GM12801 (cell line): Measurements from ENCODE around the gene CLRN1.

Experiments
- TF ChIP-seq, protein P1 (sequence below): IDR thresholded peaks from one replicate; pipeline ENCODE4 v1.5.1; 2011; ENCODE audit warnings: control low read depth; ENCODE audit not compliant: insufficient read length; ENCODE audit errors: extremely low read depth

The CLRN1 gene

GRCh38 chr3:150975086-150975991 lies 2.8 kb upstream of the CLRN1 start:
- TF ChIP-seq, protein P1, sequence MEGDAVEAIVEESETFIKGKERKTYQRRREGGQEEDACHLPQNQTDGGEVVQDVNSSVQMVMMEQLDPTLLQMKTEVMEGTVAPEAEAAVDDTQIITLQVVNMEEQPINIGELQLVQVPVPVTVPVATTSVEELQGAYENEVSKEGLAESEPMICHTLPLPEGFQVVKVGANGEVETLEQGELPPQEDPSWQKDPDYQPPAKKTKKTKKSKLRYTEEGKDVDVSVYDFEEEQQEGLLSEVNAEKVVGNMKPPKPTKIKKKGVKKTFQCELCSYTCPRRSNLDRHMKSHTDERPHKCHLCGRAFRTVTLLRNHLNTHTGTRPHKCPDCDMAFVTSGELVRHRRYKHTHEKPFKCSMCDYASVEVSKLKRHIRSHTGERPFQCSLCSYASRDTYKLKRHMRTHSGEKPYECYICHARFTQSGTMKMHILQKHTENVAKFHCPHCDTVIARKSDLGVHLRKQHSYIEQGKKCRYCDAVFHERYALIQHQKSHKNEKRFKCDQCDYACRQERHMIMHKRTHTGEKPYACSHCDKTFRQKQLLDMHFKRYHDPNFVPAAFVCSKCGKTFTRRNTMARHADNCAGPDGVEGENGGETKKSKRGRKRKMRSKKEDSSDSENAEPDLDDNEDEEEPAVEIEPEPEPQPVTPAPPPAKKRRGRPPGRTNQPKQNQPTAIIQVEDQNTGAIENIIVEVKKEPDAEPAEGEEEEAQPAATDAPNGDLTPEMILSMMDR: no peak

- TF ChIP-seq, protein P1: no peak
Observed at GRCh38 chr3:150970665-150971324, 1.7 kb downstream of the CLRN1 start.

GRCh38 chr3:150968341-150969035 lies 4.0 kb downstream of the CLRN1 start:
- TF ChIP-seq, protein P1: no peak

GRCh38 chr3:150965436-150965835 lies 7.1 kb downstream of the CLRN1 start:
- TF ChIP-seq, protein P1: no peak

- TF ChIP-seq, protein P1: no peak
Observed at GRCh38 chr3:150961949-150962348, 10.6 kb downstream of the CLRN1 start.

DNA sequence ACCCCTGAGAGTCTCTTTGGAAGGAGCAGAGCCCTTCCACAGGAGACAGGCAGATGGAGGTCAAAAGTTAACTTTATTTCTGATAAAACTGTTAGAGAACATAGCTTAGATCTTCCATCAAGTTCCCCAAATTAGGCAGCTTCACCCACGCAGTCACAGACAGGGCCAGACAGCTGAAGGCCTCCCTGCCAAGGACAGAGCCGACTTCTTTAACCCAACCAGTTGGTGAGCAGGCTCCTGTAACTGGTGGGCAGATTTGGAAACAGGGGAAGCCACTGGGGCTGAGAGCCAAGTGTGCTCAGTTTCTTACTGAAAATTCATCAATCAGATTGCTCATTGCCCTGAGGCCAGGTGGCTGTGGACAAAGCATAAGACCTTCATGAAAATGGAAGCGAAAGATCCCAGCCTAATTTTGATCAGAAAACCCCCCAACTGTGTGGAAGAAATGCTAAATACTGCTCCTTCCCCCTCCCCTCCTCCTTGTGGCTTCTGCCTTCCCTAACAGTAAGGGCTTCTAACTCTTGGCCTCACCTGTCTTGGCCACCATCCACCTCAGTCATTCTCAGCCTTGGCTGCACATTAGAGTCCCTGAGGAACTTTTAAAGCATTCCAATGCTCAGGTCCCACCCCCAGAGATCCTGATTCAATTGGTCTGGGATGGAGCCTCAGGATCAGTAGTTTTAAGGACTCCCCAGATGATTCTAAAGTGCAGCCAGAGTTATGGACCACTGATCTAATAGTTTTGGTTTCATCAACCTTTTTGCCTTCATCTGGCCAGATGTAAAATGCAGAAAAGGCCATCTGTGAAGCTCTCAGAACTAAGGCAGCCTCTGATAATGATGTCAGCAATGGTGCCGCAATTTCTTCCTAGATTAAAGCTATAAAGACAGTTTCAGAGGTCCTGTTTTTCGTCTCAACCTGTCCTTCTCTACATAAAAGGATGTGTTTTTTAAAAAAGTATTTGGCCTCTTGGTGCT lies 11.5 kb downstream of the CLRN1 start:
- TF ChIP-seq, protein P1: no peak
